Tibial nerve (tissue), 4 donors: ENCODE data around the gene TCEA3. TPM values are rescaled to one million over a fixed set of nuclear protein-coding genes. Genes with fewer than 3 reads are reported as not detected.
"Not testable (repeated sequence)": the region's sequence is repeated elsewhere in the genome, so short reads cannot be mapped to it uniquely, and the experiment has no call there.

Source experiments
- DNase-seq, 2 donors: peaks; one replicate each; pipeline ENCODE4 v3.0.0-alpha.2; 2019; ENCODE audit warnings: low spot score in 2 of 2
- H3K27ac ChIP-seq, 4 donors: fragments of 200-600 bp; sonication (generic) in 3 of 4; one replicate each; pipeline ENCODE4 v1.5.1; 2017 to 2019; ENCODE audit warnings: mild to moderate bottlenecking in 1 of 4
- H3K27me3 ChIP-seq, 2 donors: fragments of 200-600 bp; sonication (generic) in 1 of 2; one replicate each; pipeline versions ENCODE4 v1.5.1 to v1.6.0; 2017 to 2019
- H3K36me3 ChIP-seq, 3 donors: fragments of 200-600 bp; sonication (generic); one replicate each; pipeline ENCODE4 v1.5.1; 2018 to 2019
- H3K4me1 ChIP-seq, 4 donors: fragments of 200-600 bp; sonication (generic) in 3 of 4; one replicate each; pipeline ENCODE4 v1.5.1; 2017 to 2019
- H3K4me3 ChIP-seq, 4 donors: fragments of 200-600 bp; sonication (generic) in 3 of 4; one replicate each; pipeline ENCODE4 v1.5.1; 2017 to 2019; ENCODE audit warnings: mild to moderate bottlenecking in 1 of 4, moderate library complexity in 1 of 4
- H3K9me3 ChIP-seq, 4 donors: fragments of 200-600 bp; sonication (generic) in 3 of 4; one replicate each; pipeline ENCODE4 v1.5.1; 2017 to 2019
- EP300 ChIP-seq, 2 donors: sonication (generic); formaldehyde crosslinking; IDR thresholded peaks; one replicate each; pipeline ENCODE4 v1.6.1; 2017; ENCODE audit warnings: antibody characterized with exemption in 2 of 2, mild to moderate bottlenecking in 1 of 2
- POLR2A ChIP-seq, 2 donors: fragments of 450-650 bp; IDR thresholded peaks; one replicate each; pipeline ENCODE4 v1.6.1; 2017; ENCODE audit warnings: antibody characterized with exemption in 2 of 2, mild to moderate bottlenecking in 2 of 2, moderate library complexity in 2 of 2
- WGBS, 2 donors: methylation state at CpG; one replicate each; pipeline ENCODE4 v1.1.5; 2018; 5-methylcytosine and 5-hydroxymethylcytosine counted together
- total RNA-seq, 4 donors: library from RNA; depleted of rRNA; stranded (reverse); fragments of >200 nt; gene quantifications; one replicate each; pipeline ENCODE4 v1.1.0, GENCODE V29; 2016
- TF ChIP-seq, protein P1 (sequence below), 5 experiments: fragments of 200-600 bp in 3 of 5; fragments of 450-650 bp in 2 of 5; sonication (generic) in 3 of 5; IDR thresholded peaks; one replicate each; pipeline ENCODE4 v1.5.1; 2016 to 2019; ENCODE audit warnings: antibody characterized with exemption in 5 of 5, mild to moderate bottlenecking in 3 of 5, moderate library complexity in 2 of 5

TCEA3 gene
- total RNA-seq, 4 donors from 2014 or later: 21.0 to 48.5 (median 38.8) TPM

DNA sequence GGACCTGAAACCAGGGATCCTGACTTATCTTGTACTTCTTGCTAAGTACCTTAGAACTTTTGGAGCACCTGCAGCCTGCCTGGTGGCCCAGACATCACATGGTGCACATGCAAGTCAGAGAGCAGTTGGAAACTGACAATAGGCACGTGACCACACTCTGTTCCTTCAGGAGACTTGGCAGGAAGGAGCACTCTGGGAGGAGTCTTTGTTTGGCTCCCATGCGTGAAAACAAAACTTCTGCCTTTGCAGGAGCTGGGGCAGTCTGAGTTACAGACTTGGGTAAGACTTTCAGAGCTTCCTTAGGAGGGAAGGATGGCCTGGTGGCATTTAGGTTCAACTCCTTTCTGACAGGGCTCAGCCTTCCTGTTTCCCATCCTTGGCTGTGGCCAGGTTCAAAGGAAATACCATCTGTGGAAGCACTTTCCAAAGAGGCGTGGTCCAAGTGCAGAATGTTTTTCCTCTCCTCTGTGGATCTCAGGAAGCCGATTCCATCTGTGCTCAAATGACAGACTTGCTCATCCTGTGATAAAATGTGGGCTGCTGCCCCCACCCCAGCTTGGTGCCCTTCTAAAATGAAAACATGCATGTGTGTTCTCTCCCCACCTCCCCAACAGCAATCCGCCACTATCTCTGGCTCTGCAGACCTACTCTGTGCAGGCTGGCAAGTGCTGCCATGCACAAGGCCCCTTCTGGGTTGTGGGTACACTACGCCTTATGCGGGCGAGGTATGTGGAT, 40.8 kb downstream of the TCEA3 start:
- 60 to 72% methylated on average over 8 of the region's 8 CpGs for WGBS, 2 donors
- no peak for TF ChIP-seq POLR2A (IDR thresholded peaks at IDR 0.05)
- TF ChIP-seq EP300 (IDR thresholded peaks at IDR 0.05): no peak
- TF ChIP-seq, protein P1, sequence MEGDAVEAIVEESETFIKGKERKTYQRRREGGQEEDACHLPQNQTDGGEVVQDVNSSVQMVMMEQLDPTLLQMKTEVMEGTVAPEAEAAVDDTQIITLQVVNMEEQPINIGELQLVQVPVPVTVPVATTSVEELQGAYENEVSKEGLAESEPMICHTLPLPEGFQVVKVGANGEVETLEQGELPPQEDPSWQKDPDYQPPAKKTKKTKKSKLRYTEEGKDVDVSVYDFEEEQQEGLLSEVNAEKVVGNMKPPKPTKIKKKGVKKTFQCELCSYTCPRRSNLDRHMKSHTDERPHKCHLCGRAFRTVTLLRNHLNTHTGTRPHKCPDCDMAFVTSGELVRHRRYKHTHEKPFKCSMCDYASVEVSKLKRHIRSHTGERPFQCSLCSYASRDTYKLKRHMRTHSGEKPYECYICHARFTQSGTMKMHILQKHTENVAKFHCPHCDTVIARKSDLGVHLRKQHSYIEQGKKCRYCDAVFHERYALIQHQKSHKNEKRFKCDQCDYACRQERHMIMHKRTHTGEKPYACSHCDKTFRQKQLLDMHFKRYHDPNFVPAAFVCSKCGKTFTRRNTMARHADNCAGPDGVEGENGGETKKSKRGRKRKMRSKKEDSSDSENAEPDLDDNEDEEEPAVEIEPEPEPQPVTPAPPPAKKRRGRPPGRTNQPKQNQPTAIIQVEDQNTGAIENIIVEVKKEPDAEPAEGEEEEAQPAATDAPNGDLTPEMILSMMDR (IDR thresholded peaks at IDR 0.05): no peak
- no peak for DNase-seq

DNA sequence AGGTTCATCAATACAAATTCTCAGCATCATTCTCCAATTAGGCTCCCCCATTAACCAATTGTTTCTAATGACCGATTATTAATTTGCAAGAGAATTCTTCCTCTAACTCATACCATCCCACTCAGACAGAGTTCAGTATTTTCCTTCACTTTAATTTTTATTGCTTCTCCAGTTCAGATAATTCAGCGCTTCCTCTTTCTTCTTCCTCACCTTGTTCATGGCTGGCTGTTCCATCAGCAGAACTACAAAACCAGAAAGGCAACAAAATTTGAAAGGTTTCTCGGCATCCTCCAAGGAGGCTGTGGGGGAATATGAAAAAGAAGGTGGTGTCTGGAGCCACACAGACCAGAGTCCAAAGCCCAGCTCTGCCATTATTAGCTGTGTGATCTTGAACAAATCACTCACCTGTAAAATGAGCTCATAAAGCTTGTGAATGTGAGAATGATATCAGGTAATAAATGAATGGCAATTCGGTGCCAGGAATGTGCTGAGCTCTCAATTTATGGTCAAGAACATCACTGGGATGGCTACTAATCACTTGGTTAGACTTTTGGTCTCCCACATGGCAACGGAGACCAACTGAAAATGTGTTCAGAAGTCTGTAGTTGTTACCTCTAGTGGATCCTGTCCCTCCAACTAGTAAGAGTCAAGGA, 43.2 kb downstream of the TCEA3 start:
- Histone ChIP-seq H3K4me3 (no peak overlapping the region), H3K27me3 (no peaks in the 10 kb centered on the region), H3K36me3 (peaks cover 0 to 33% (median 3%) of the 10 kb centered on the region in 3 donors), H3K27ac (no peak overlapping the region), H3K9me3 (no peaks in the 10 kb centered on the region), H3K4me1 (peaks cover 0 to 52% (median 20%) of the 10 kb centered on the region in 4 donors)
- WGBS, 2 donors: 86 to 91% methylated on average over 5 of the region's 5 CpGs
- DNase-seq: no peak
- TF ChIP-seq EP300 (IDR thresholded peaks at IDR 0.05) (no peak), POLR2A (IDR thresholded peaks at IDR 0.05) (no peak)
- TF ChIP-seq, protein P1 (IDR thresholded peaks at IDR 0.05): no peak

More for the DNA sequence above, 40.8 kb downstream of the TCEA3 start:
- Histone ChIP-seq H3K27ac (peak overlapping the region in 1 of 4 donors; percentile 35), H3K36me3 (peaks cover 0 to 44% (median 3%) of the 10 kb centered on the region in 3 donors), H3K27me3 (no peaks in the 10 kb centered on the region), H3K4me3 (no peak overlapping the region), H3K9me3 (no peaks in the 10 kb centered on the region), H3K4me1 (peaks cover 0 to 31% (median 5%) of the 10 kb centered on the region in 4 donors)

- Histone ChIP-seq H3K9me3 (no peaks in the 10 kb centered on the region), H3K4me1 (peaks cover 0 to 52% (median 20%) of the 10 kb centered on the region in 4 donors), H3K27me3 (no peaks in the 10 kb centered on the region), H3K4me3 (no peak overlapping the region), H3K36me3 (peaks cover 0 to 27% (median 3%) of the 10 kb centered on the region in 3 donors), H3K27ac (peak overlapping the region in 1 of 4 donors; percentile 31)
- 53% methylated on average over 5 of the region's 5 CpGs for WGBS, 2 donors
- DNase-seq: no peak
- TF ChIP-seq EP300 (IDR thresholded peaks at IDR 0.05) (no peak), POLR2A (IDR thresholded peaks at IDR 0.05) (no peak)
- TF ChIP-seq, protein P1 (IDR thresholded peaks at IDR 0.05): no peak
Observed at GRCh38 chr1:23380719-23381118, 43.8 kb downstream of the TCEA3 start.

DNA sequence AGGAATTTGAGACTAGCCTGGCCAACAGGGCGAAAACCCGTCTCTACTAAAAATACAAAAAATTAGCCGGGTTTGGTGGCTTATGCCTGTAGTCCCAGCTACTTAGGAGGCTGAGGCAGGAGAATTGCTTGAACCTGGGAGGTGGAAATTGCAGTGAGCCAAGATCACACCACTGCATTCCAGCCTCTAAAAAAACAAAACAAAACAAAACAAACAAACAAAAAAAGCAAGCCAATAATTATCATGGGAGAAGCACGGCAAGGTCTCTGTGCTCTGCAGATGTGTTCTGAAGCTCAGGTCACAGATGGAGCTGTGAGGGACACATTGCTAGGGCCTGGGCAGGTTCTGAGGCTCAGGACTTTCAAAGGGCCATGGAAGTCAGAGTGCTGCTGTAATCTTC, 44.3 kb downstream of the TCEA3 start:
- 47 to 55% methylated on average over 4 of the region's 4 CpGs for WGBS, 2 donors
- not testable (repeated sequence) for DNase-seq, H3K4me3 ChIP-seq, H3K9me3 ChIP-seq, H3K27me3 ChIP-seq
- Histone ChIP-seq H3K4me1 (peaks cover 0 to 51% (median 20%) of the 10 kb centered on the region in 4 donors), H3K36me3 (peaks cover 0 to 27% (median 3%) of the 10 kb centered on the region in 3 donors), H3K27ac (peak overlapping the region in 2 of 4 donors; percentile 31 to 34)

DNA sequence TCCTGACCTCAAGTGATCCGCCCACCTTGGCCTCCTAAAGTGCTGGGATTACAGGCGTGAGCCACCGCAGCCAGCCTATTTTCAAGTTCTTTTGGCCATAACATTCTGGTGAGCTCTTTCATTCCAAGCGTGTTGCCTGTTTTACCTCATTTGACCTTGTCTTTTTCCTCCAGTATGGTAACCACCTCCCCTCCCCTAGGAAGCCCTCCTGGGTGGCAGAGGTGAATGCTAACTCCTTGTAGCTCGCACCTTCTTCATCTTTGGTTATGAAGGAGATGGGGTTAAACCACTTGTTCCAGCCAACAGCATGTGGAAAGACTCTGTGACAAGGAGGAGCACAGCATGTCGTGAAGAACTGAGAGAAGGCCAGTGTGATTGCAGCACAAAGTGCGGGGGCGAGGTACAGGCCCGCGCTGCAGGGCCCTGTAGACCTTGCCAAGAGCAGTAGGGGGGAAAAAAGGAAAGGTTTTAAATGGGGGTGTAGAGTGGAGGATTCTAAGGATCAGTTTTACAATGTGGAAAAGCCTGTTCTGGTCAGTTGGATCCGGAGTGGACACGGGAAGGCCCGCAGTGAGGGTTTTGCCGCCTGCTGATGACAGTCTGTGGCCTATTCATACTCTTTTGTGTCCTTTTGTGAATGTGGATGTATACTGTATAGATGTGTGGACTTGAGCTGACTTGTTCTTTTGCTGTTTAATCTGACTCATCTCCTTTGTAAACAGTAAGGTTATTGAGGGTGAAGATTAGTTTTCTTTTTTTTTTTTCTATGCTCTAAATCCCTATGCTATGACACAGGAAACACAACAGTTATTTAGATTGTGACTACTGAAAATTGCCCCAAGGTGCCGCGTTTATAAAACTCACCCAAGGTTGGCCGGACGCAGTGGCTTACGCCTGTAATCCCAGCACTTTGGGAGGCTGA, 47.4 kb downstream of the TCEA3 start:
- 33 to 45% methylated on average over 19 of the region's 19 CpGs for WGBS, 2 donors
- H3K27me3 ChIP-seq: no peaks in the 10 kb centered on the region
- TF ChIP-seq POLR2A (IDR thresholded peaks at IDR 0.05): no peak
- TF ChIP-seq EP300 (IDR thresholded peaks at IDR 0.05): peak in 1 of 2 donors; percentile 72
- TF ChIP-seq, protein P1 (IDR thresholded peaks at IDR 0.05): no peak
- peaks cover 0 to 45% (median 20%) of the 10 kb centered on the region in 4 donors for H3K4me1 ChIP-seq
- DNase-seq: no peak
- H3K36me3 ChIP-seq: peaks cover 0 to 9% (median 1%) of the 10 kb centered on the region in 3 donors
- H3K27ac ChIP-seq: peak overlapping the region; percentile 6 to 94 (median 74)
- H3K9me3 ChIP-seq: no peaks in the 10 kb centered on the region
- H3K4me3 ChIP-seq: no peak overlapping the region

- H3K4me1 ChIP-seq: peaks cover 0 to 60% (median 37%) of the 10 kb centered on the region in 4 donors
- not testable (repeated sequence) for H3K9me3 ChIP-seq, H3K4me3 ChIP-seq, H3K36me3 ChIP-seq, DNase-seq, H3K27me3 ChIP-seq
- WGBS, 2 donors: 90 to 91% methylated on average over 12 of the region's 12 CpGs
- H3K27ac ChIP-seq: peak overlapping the region in 2 of 4 donors; percentile 94 to 99
Observed at GRCh38 chr1:23374079-23374735, 50.3 kb downstream of the TCEA3 start.
